Fibroblast of lung (primary cell): ENCODE measurements around the gene WDR64. TPM values are rescaled to one million over a fixed set of nuclear protein-coding genes. Genes with fewer than 3 reads are reported as not detected.
A peak's percentile ranks its signal among the peaks of the same experiment; 100 is the strongest.

Source experiments
- DNase-seq, 2 donors: peaks; one replicate each; pipeline versions ENCODE4 v3.0.0 to v3.0.0-alpha.2; 2010; ENCODE audit warnings: low read depth in 2 of 2
- H2AFZ ChIP-seq: 2 replicates; pipeline ENCODE4 v1.5.1; 2012; ENCODE audit warnings: low read length, control low read depth, inconsistent platforms
- H3K27ac ChIP-seq: 2 replicates; pipeline ENCODE4 v1.5.1; 2011; ENCODE audit warnings: low read length, control low read depth; ENCODE audit not compliant: insufficient read depth
- H3K27me3 ChIP-seq: 2 replicates; pipeline ENCODE4 v1.5.1; 2011; ENCODE audit warnings: mild to moderate bottlenecking, low read length; ENCODE audit not compliant: control insufficient read depth, insufficient read depth
- H3K36me3 ChIP-seq: 2 replicates; pipeline ENCODE4 v1.5.1; 2011; ENCODE audit warnings: low read length; ENCODE audit not compliant: control insufficient read depth, insufficient read depth
- H3K4me1 ChIP-seq: 2 replicates; pipeline ENCODE4 v1.5.1; 2011; ENCODE audit warnings: low read length; ENCODE audit not compliant: control insufficient read depth, insufficient read depth; ENCODE audit errors: extremely low read depth
- H3K4me2 ChIP-seq: 2 replicates; pipeline ENCODE4 v1.5.1; 2011; ENCODE audit warnings: low read length, control low read depth; ENCODE audit not compliant: insufficient read depth; ENCODE audit errors: extremely low read depth
- H3K4me3 ChIP-seq, 4 experiments: fragments of 200-600 bp in 1 of 4; sonication (generic) in 1 of 4; replicated peaks in 1 of 4; 2 replicates each; pipeline ENCODE4 v1.5.1; 2011 to 2016; ENCODE audit warnings: low read length in 4 of 4, low read depth in 3 of 4, mild to moderate bottlenecking in 3 of 4, control low read depth in 2 of 4, inconsistent platforms in 1 of 4, mixed read lengths in 1 of 4; ENCODE audit not compliant: insufficient read depth in 1 of 4; ENCODE audit errors: control extremely low read depth in 1 of 4
- H3K79me2 ChIP-seq: 2 replicates; pipeline ENCODE4 v1.5.1; 2012; ENCODE audit warnings: mild to moderate bottlenecking, low read length, inconsistent platforms; ENCODE audit not compliant: control insufficient read depth, insufficient read depth
- H3K9ac ChIP-seq: 2 replicates; pipeline ENCODE4 v1.5.1; 2011; ENCODE audit warnings: mild to moderate bottlenecking, low read length, control low read depth; ENCODE audit not compliant: insufficient read depth
- H3K9me3 ChIP-seq: 2 replicates; pipeline ENCODE4 v1.5.1; 2012; ENCODE audit warnings: low read depth, low read length; ENCODE audit not compliant: control insufficient read depth, insufficient read depth
- H4K20me1 ChIP-seq: 2 replicates; pipeline ENCODE4 v1.5.1; 2011; ENCODE audit warnings: low read length; ENCODE audit not compliant: control insufficient read depth, insufficient read depth; ENCODE audit errors: extremely low read depth
- CTCF ChIP-seq, 2 donors: IDR thresholded peaks in 1 of 2; conservative IDR thresholded peaks in 1 of 2; 1 replicate in 1 of 2; 2 replicates in 1 of 2; pipeline ENCODE4 v1.5.1; 2011 to 2012; ENCODE audit warnings: low read length in 2 of 2, control low read depth in 1 of 2, inconsistent platforms in 1 of 2, low read depth in 1 of 2, mild to moderate bottlenecking in 1 of 2
- EZH2 ChIP-seq: IDR thresholded peaks from 2 replicates; pipeline ENCODE4 v1.5.1; 2012; ENCODE audit warnings: low read length, control low read depth, mild to moderate bottlenecking; ENCODE audit errors: missing control alignments
- polyA minus RNA-seq: library from RNA; depleted of rRNA, polyadenylated mRNA; stranded (reverse); fragments of >200 nt; gene quantifications from 2 replicates; pipeline ENCODE4 v1.2.3, GENCODE V29; 2011; ENCODE audit warnings: low replicate concordance
- polyA plus RNA-seq, 2 donors: library from polyadenylated mRNA; depleted of rRNA in 1 of 2; stranded (reverse) in 1 of 2; unstranded in 1 of 2; fragments of >200 nt; gene quantifications; 2 replicates each; pipeline ENCODE4 v1.2.1, GENCODE V29; 2011 to 2012; ENCODE audit warnings: missing spikeins in 1 of 2
- total RNA-seq: library from RNA; depleted of rRNA; stranded (reverse); fragments of >200 nt; gene quantifications from 2 replicates; pipeline ENCODE4 v1.2.1, GENCODE V29; 2014

WDR64 gene
- total RNA-seq, result not detected in 2 replicates
- polyA plus RNA-seq, result not detected in 2 replicates
- not detected in 2 replicates for polyA plus RNA-seq (2012)
- not detected in 2 replicates for polyA minus RNA-seq

- DNase-seq, result no peak
- H3K27me3 ChIP-seq, result no peaks in the 10 kb centered on the region
- H3K79me2 ChIP-seq, result no peaks in the 10 kb centered on the region
- no peak within 1 kb of the TSS for H3K27ac ChIP-seq
- no peaks in the 10 kb centered on the region for H3K4me1 ChIP-seq
- H4K20me1 ChIP-seq, result no peaks in the 10 kb centered on the region
- no peak within 1 kb of the TSS for H3K9ac ChIP-seq
- TF ChIP-seq EZH2 (no peak), CTCF (conservative IDR thresholded peaks at IDR 0.05 in 1 of 2, IDR thresholded peaks at IDR 0.05 in 1 of 2; ENCODE audit: low read depth in 1 of 2, low read length in 2 of 2) (no peak)
- no peak within 1 kb of the TSS for H3K4me3 ChIP-seq
- no peak within 1 kb of the TSS for H2AFZ ChIP-seq
- no peaks in the 10 kb centered on the region for H3K36me3 ChIP-seq
- H3K4me2 ChIP-seq, result no peak within 1 kb of the TSS
- no peaks in the 10 kb centered on the region for H3K9me3 ChIP-seq
These were observed at the start of gene WDR64 for GRCh38 chr1:241652012-241652411. WDR64 (plus strand) TSS chr1:241652281; CDS start chr1:241652485, 204 bp downstream.

GRCh38 chr1:241603731-241604245, 48.3 kb upstream of the WDR64 start:
- Histone ChIP-seq H3K27ac (no peak overlapping the region), H2AFZ (no peak overlapping the region), H3K4me1 (peaks cover 2% of the 10 kb centered on the region), H3K9me3 (no peaks in the 10 kb centered on the region), H4K20me1 (no peaks in the 10 kb centered on the region), H3K4me2 (peak overlapping the region; percentile 4), H3K4me3 (no peak overlapping the region), H3K27me3 (no peaks in the 10 kb centered on the region), H3K9ac (no peak overlapping the region), H3K79me2 (no peaks in the 10 kb centered on the region), H3K36me3 (no peaks in the 10 kb centered on the region)
- peak; percentile 82 to 87 for DNase-seq
- TF ChIP-seq EZH2 (no peak), CTCF (conservative IDR thresholded peaks at IDR 0.05 in 1 of 2, IDR thresholded peaks at IDR 0.05 in 1 of 2; ENCODE audit: low read depth in 1 of 2, low read length in 2 of 2) (no peak)

GRCh38 chr1:241605146-241605805, 46.8 kb upstream of the WDR64 start:
- no peaks in the 10 kb centered on the region for H3K79me2 ChIP-seq
- peaks cover 2% of the 10 kb centered on the region for H3K4me1 ChIP-seq
- no peak overlapping the region for H3K27ac ChIP-seq
- H3K9ac ChIP-seq, result no peak overlapping the region
- no peak overlapping the region for H3K4me3 ChIP-seq
- no peak overlapping the region for H3K4me2 ChIP-seq
- no peaks in the 10 kb centered on the region for H3K9me3 ChIP-seq
- TF ChIP-seq CTCF (conservative IDR thresholded peaks at IDR 0.05 in 1 of 2, IDR thresholded peaks at IDR 0.05 in 1 of 2; ENCODE audit: low read depth in 1 of 2, low read length in 2 of 2) (peak in 1 of 2 donors; percentile 26), EZH2 (no peak)
- H4K20me1 ChIP-seq, result no peaks in the 10 kb centered on the region
- H2AFZ ChIP-seq, result no peak overlapping the region
- no peaks in the 10 kb centered on the region for H3K27me3 ChIP-seq
- DNase-seq, result no peak
- no peaks in the 10 kb centered on the region for H3K36me3 ChIP-seq
